GM12878 (cell line): ENCODE measurements around the gene HLA-DPB1. TPM values are rescaled to one million over a fixed set of nuclear protein-coding genes. Genes with fewer than 3 reads are reported as not detected.

Source experiments
- BCL11A ChIP-seq: IDR thresholded peaks from 2 replicates; pipeline ENCODE4 v1.6.1; 2011; ENCODE audit warnings: low read depth, low read length
- BHLHE40 ChIP-seq, 2 experiments: fragments of 450-650 bp in 1 of 2; IDR thresholded peaks; 2 replicates each; pipeline ENCODE4 v1.6.1; 2011 to 2017; ENCODE audit warnings: low read depth in 2 of 2, borderline replicate concordance in 1 of 2, improper control_type of control experiment in 1 of 2, low read length in 1 of 2, mild to moderate bottlenecking in 1 of 2
- CHD1 ChIP-seq: IDR thresholded peaks from 2 replicates; pipeline ENCODE4 v1.6.1; 2012; ENCODE audit warnings: low read depth, low read length, improper control_type of control experiment
- GABPA ChIP-seq: IDR thresholded peaks from 2 replicates; pipeline ENCODE4 v1.6.1; 2014; ENCODE audit warnings: antibody characterized with exemption, low read depth, mild to moderate bottlenecking, inconsistent platforms
- GATAD2B ChIP-seq: fragments of 450-650 bp; conservative IDR thresholded peaks from 2 replicates; pipeline ENCODE4 v1.6.1; 2017; ENCODE audit warnings: low read depth, mild to moderate bottlenecking, moderate library complexity
- MAX ChIP-seq: IDR thresholded peaks from 2 replicates; pipeline ENCODE4 v1.6.1; 2012; ENCODE audit warnings: low read depth, low read length, improper control_type of control experiment
- MEF2B ChIP-seq: fragments of 450-650 bp; IDR thresholded peaks from 2 replicates; pipeline ENCODE4 v1.6.1; 2018; ENCODE audit warnings: mild to moderate bottlenecking, moderate library complexity; ENCODE audit not compliant: partially characterized antibody, poor library complexity, severe bottlenecking
- MXI1 ChIP-seq: fragments of 150-350 bp; IDR thresholded peaks from 2 replicates; pipeline ENCODE4 v1.6.1; 2011; ENCODE audit warnings: low read depth, mild to moderate bottlenecking, inconsistent platforms, low read length, improper control_type of control experiment
- MYB ChIP-seq: fragments of 150-350 bp; IDR thresholded peaks from 2 replicates; pipeline ENCODE4 v1.6.1; 2014; ENCODE audit warnings: mild to moderate bottlenecking, low read depth, low read length, borderline replicate concordance
- NFXL1 ChIP-seq: fragments of 450-650 bp; IDR thresholded peaks from 2 replicates; pipeline ENCODE4 v1.6.1; 2017; ENCODE audit warnings: antibody characterized with exemption, mild to moderate bottlenecking, borderline replicate concordance
- NR2C2 ChIP-seq: IDR thresholded peaks from 2 replicates; pipeline ENCODE4 v1.6.1; 2011; ENCODE audit warnings: borderline replicate concordance, low read depth; ENCODE audit not compliant: control insufficient read depth, insufficient read length
- POLR2AphosphoS2 ChIP-seq: IDR thresholded peaks from 2 replicates; pipeline ENCODE4 v1.6.1; 2011; ENCODE audit warnings: low read depth, mild to moderate bottlenecking, low read length, improper control_type of control experiment, moderate library complexity
- PRDM15 ChIP-seq: fragments of 450-650 bp; formaldehyde crosslinking; IDR thresholded peaks from 2 replicates; pipeline ENCODE4 v1.4.0; 2020; ENCODE audit warnings: mild to moderate bottlenecking, moderate library complexity
- RELA ChIP-seq: fragments of 450-650 bp; IDR thresholded peaks from 2 replicates; pipeline ENCODE4 v1.8.0; 2014; ENCODE audit warnings: borderline replicate concordance; ENCODE audit not compliant: partially characterized antibody
- REST ChIP-seq: IDR thresholded peaks from 2 replicates; pipeline ENCODE4 v1.6.1; 2012; ENCODE audit warnings: mild to moderate bottlenecking, low read depth, low read length
- SMAD1 ChIP-seq: fragments of 450-650 bp; IDR thresholded peaks from 2 replicates; pipeline ENCODE4 v1.6.1; 2018; ENCODE audit warnings: mild to moderate bottlenecking, low read depth; ENCODE audit not compliant: partially characterized antibody
- SREBF1 ChIP-seq: IDR thresholded peaks from 2 replicates; pipeline ENCODE4 v1.6.1; 2012; ENCODE audit warnings: mild to moderate bottlenecking, low read length
- SREBF2 ChIP-seq: IDR thresholded peaks from 2 replicates; pipeline ENCODE4 v1.6.1; 2012; ENCODE audit warnings: mild to moderate bottlenecking, low read length
- SUPT20H ChIP-seq: IDR thresholded peaks from 2 replicates; pipeline ENCODE4 v1.6.1; 2011; ENCODE audit warnings: low read depth, mild to moderate bottlenecking, low read length, moderate library complexity, borderline replicate concordance; ENCODE audit not compliant: control insufficient read depth
- SUZ12 ChIP-seq: fragments of 200-600 bp; sonication (generic); IDR thresholded peaks from one replicate; pipeline ENCODE4 v1.6.1; 2018; ENCODE audit warnings: antibody characterized with exemption, mild to moderate bottlenecking; ENCODE audit not compliant: unreplicated experiment
- YBX1 ChIP-seq: fragments of 450-650 bp; IDR thresholded peaks from 2 replicates; pipeline ENCODE4 v1.6.1; 2016; ENCODE audit warnings: antibody characterized with exemption
- ZNF274 ChIP-seq: IDR thresholded peaks from one replicate; pipeline ENCODE4 v1.8.0; 2011; ENCODE audit not compliant: insufficient read length, insufficient read depth
- ZNF384 ChIP-seq: IDR thresholded peaks from 2 replicates; pipeline ENCODE4 v1.6.1; 2012; ENCODE audit warnings: low read depth, mild to moderate bottlenecking, low read length, improper control_type of control experiment, borderline replicate concordance
- polyA plus RNA-seq, 11 experiments: library from polyadenylated mRNA; depleted of rRNA in 4 of 11; unstranded in 6 of 11; stranded (reverse) in 5 of 11; fragments of >200 nt; fragmentation: Nextera tagmentation in 4 of 11; fragmentation: Illumina TruSeq in 1 of 11; extraction: Ambion mirVana in 4 of 11; extraction: Trizol in 1 of 11; gene quantifications; 1 replicate in 1 of 11; 2 replicates in 10 of 11; pipeline versions ENCODE4 v1.2.1 to v1.2.3, GENCODE V29; 2011 to 2016; ENCODE audit warnings: inconsistent platforms in 2 of 11, missing spikeins in 2 of 11, low read depth in 1 of 11
- total RNA-seq, 4 experiments: library from RNA; depleted of rRNA in 3 of 4; stranded (reverse); fragments of >200 nt in 3 of 4; fragmentation: Illumina TruSeq in 1 of 4; extraction: Trizol in 1 of 4; gene quantifications; 2 replicates each; pipeline versions ENCODE4 v1.2.1 to v1.2.3, GENCODE V29; 2013 to 2021

HLA-DPB1 gene
- total and polyA plus RNA-seq, 10 of the 15 experiments (the other 5 are each of a cell fraction or from before 2014, with no cell fraction given): 101 to 675 (median 352) TPM

- TF ChIP-seq SREBF1 (no peak), NFXL1 (no peak), RELA (peak; percentile 95), MEF2B (no peak), GABPA (no peak), REST (0 out of 2 replicates have a peak, but pooled peaks have one; percentile 8), SUZ12 (no peak), YBX1 (no peak), MXI1 (peak; percentile 18), BHLHE40 (IDR thresholded peaks at IDR 0.05; ENCODE audit: borderline replicate concordance in 1 of 2, low read depth in 2 of 2, low read length in 1 of 2) (peak; percentile 64 to 77), SUPT20H (no peak), SREBF2 (no peak), NR2C2 (no peak), PRDM15 (no peak), MYB (peak; percentile 80; the same call in 1 of the 2 replicates), ZNF274 (no peak), ZNF384 (no peak), MAX (no peak), BCL11A (peak; percentile 66; the same call in 1 of the 2 replicates), GATAD2B (no peak; the same call in 1 of the 2 replicates), CHD1 (no peak), SMAD1 (peak; percentile 92), POLR2AphosphoS2 (no peak)
These were observed 46.2 kb upstream of the HLA-DPB1 start (continued) for GRCh38 chr6:33029328-33030184.
